PC-9 (cell line): Measurements from ENCODE around the gene LRRC55.

Experiments
- CTCF ChIP-seq: fragments of 200-600 bp; sonication (generic); conservative IDR thresholded peaks from 2 replicates; pipeline ENCODE4 v1.6.1; 2017; ENCODE audit warnings: mixed run types, antibody characterized with exemption, mild to moderate bottlenecking, moderate library complexity
- EZH2 ChIP-seq: fragments of 200-600 bp; sonication (generic); IDR thresholded peaks from 2 replicates; pipeline ENCODE4 v1.8.0; 2017; ENCODE audit warnings: antibody characterized with exemption, low read depth

- TF ChIP-seq CTCF (no peak), EZH2 (no peak)
These were observed 35.3 kb downstream of the LRRC55 start for GRCh38 chr11:57217053-57217452.
